HG02852 (cell line): ENCODE measurements around the gene DPF3.

Experiments
- ATAC-seq: cut with Tn5 transposase; IDR thresholded peaks from one replicate; pipeline ENCODE4 v1.9.1; 2021; ENCODE audit warnings: mild to moderate bottlenecking, moderate library complexity; ENCODE audit not compliant: unreplicated experiment

The DPF3 gene

GRCh38 chr14:72651081-72651480, 242.8 kb downstream of the DPF3 start:
- ATAC-seq: no peak

GRCh38 chr14:72649603-72650227, 244.2 kb downstream of the DPF3 start:
- ATAC-seq: no peak

DNA sequence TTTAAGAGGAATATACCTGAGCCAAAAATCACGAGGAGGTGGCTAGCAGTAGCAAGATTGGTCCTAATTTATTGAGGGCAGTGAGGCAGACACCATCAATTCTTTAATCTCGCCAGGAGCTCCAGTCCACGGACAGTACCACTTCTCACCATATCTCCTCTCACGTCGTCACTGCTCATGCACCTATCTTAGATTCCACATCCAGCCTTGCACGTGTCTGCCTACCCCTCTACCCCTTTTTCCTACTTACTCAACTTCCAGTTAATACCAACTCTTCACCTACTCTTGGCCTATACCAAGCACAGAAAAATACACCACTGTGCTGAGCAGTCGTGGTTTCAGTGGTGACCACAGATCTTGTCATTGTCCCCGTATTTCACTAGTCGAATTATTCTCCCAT, 246.1 kb downstream of the DPF3 start:
- ATAC-seq: no peak

GRCh38 chr14:72646861-72647528, 246.9 kb downstream of the DPF3 start:
- no peak for ATAC-seq

GRCh38 chr14:72645706-72646105, 248.2 kb downstream of the DPF3 start:
- ATAC-seq: no peak

- no peak for ATAC-seq
These were observed 249.0 kb downstream of the DPF3 start for GRCh38 chr14:72644758-72645489.

DNA sequence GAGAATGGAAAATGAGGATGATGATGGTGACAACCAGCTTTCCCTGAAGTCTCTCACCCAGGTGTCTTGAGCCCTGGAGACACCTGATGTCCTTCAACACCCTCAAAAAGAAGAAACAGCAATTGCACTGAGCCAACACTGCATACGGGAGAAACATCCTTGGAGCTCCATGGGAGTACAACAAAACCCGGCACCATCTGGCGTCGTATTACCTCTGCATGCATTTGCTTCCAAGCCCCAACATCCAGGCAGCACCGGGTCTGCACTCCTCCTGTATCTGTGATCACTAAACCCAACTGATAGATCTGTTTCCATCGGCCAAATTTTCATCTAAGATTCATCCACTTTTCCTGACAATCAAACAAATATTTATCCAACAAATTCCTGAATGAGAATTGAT, 249.9 kb downstream of the DPF3 start:
- no peak for ATAC-seq

- no peak for ATAC-seq
These were observed 250.5 kb downstream of the DPF3 start for GRCh38 chr14:72643317-72643801.

DNA sequence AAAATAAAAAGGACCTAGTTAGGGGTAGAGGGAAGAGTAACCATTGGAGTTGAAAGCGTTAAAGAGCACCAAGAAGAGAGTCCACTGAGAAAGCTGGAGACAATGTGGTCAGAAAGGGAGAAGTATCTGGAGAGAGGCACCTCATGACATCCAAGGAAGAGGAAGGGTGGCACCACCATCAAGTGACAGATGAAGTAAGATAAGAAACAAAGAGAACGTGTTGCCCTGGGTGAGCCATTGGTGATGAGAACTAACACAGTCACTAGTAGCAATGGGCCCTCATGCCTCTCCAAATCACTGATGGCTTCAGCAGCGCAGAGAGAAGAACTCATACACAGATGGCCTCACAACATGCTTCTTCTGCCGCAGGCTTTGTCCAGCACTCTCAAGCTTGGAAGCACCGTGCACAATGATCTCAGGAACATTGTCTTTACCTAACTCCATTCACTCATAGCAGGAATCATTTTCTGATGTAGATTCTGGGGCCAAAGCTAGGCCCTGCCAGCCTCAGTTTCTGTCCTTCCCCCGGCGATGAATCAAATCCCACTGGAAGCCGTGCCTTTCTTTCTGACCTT, 252.9 kb downstream of the DPF3 start:
- no peak for ATAC-seq

DNA sequence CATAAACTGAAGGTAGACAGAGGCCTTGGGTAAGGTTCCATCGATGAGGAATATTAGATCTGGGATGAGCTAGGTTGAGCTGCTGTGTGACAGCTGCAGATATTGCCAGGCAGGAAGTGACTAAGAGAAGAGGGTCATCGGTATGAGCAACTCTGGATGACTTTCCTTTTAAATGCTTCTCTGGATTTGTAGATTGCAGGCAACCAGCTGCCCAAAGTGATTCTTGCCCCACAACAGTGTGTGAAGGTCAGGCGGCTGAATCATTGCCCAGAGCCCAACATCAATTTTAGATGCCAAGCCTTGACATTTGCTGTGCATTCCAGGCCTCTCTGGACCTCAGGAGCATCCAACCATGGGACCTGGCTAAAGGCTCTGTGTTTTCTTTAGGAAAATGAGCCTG, 255.9 kb downstream of the DPF3 start:
- no peak for ATAC-seq

GRCh38 chr14:72636871-72637270, 257.0 kb downstream of the DPF3 start:
- no peak for ATAC-seq

DNA sequence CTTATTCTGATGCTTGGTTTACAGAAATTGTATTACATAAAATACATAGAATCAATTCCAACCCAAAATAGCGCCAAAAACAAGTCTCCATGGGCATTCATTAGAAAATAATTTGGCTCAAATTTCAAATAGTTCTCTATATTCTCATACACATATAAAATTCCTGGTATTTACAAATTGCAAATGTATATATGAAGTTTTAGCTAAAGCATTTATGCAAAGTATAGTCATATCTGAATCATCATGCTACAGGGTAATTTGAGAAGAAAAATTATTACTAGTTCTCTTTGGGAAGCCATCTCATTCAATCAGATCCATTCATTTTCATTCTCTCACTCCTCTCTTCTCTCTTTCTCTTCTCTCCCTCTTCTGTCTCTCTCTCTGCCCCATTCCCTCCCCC, 257.8 kb downstream of the DPF3 start:
- ATAC-seq: no peak

DNA sequence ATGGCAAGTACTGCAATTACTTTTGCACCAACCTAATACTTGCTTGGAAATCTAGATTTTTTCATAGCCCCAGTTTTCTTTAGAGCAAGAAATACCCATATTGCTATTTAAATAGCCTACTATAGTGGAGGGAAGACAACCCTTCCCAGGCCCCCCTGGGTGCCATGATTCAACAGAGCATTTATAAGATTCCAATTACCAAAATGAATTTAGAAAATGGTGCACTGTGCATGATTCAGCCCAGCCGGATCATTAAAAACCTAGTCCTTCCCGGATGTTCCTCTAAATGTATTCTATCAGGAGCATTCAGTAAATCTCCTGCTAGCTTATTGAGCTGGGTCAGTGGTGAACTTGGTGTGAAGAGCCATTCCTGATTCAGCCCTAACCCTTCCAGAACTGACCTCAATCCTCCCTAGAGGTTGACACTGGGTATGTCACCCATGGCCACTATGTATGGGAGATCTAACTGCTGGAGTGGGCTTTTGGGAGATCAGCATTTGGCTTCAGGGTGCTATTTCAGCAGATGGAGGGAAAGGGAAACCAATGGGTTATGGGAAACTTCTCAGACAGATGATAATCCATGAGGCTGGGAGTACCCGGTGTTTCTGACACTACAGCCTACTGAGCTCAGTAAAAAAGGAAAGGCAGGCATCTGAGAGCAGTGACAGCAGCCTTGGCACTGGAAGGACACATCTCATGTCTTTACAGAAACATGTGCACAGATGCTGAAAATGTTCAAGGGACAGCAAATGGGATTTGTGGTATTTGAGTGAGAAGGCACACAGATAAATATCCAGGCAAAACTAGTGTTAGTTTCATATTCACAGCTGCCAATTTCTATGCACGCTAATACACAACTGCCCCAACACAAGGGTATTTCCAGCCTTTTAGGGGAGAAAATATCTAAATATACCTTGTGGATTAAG, 258.9 kb downstream of the DPF3 start:
- ATAC-seq: peak; percentile 52

DNA sequence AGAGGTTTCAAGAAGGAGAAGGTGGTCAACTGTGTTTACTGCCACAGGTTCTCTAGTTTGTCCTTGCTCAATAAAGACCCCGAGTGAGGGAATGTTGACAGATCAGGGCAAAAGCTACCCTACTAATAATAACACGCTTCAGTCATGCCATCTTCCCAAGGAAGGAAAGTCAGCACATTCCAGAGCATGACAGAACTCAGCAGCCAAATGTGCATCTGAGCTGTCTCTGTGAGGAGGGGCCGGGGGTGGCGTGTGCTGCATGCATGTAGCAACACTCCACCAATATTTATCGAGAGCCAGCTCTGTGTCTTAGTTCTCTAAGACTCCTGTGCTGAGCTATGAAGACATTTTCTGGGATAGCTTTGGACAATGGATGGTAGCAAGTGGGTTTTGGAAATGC, 260.4 kb downstream of the DPF3 start:
- ATAC-seq: no peak

DNA sequence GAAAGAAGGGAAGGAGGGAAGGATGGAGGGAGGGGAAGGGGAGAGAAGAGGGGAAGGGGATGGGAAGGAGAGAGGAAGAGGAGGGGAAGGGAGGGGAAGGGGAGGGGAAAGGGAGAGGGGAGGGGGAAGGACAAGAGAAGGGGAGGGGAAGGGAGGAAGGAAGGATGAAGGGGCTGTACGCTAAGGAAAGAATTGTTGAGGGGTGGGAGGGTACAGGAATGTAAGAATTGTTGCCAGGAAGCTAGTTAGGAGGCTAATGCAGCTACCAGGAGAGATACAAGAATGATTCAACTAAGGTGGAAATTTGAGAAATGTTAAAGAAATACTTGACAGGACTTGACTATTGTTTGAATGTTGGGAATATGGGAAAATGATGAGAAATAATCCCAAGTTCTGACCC, 261.2 kb downstream of the DPF3 start:
- no peak for ATAC-seq

DNA sequence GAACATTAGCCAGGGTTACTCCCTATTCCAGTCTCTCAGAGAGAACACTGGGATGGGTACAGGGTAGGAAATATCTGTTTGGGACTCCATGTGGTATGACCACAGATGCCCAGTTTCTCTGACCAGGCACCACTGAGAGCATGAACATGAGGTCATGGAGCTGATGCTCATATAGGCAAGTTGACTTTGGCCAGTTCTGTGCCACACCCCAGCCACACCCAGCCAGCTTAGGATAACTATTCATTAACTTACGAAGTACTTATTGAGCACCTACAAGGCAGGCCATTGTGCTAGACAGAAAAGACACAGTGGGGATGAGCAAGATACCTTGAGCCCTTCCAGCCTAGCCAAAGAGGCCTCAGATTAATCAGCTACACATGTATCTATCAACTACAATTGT, 262.5 kb downstream of the DPF3 start:
- ATAC-seq: no peak

DNA sequence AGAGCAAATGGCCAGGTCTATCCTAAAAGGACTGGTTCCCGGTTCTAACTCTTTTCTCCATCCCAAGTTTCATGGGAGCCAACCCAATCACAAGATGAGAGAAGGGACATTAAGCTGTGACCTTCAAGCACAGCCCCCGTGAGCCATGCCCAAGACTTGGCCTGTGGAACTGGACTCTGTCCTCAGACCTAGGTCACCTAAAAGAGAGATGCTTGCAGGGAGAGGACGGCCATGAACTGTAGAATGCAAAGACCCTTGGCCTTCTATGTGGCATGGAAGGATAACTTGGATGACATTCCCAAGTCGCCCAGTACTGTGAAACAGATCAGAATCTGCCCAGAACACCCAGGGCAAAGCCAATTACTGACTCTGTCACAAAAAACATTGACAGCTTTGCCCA, 263.5 kb downstream of the DPF3 start:
- ATAC-seq: no peak

- no peak for ATAC-seq
These were observed 264.4 kb downstream of the DPF3 start for GRCh38 chr14:72629534-72629933.

DNA sequence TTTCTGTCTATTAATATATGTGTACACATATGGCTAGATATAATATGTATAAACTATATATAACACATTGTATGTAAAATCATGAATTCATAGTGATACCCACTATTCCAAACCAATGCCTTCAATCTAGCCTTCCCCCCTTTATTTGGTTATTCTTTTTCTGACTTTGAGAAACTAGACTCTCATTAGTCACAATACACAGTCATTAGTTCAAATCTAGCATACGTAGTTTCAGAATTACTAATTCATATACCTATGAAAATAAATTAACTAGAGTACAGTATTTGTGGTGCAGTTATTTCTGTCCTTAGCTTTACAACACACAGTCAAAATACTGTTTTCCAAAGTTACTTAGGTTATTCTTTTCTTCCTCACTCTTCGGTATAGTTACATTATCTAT, 268.2 kb downstream of the DPF3 start:
- peak; percentile 48 for ATAC-seq

GRCh38 chr14:72621387-72622065, 272.4 kb downstream of the DPF3 start:
- no peak for ATAC-seq
